NCI-H2029 (cell line): Measurements from ENCODE around the gene IL36RN.
A peak's percentile ranks its signal among the peaks of the same experiment; 100 is the strongest.
"Not testable (repeated sequence)": the region's sequence is repeated elsewhere in the genome, so short reads cannot be mapped to it uniquely, and the experiment has no call there.

Experiments
- DNase-seq: peaks from one replicate; lab custom pipeline; 2025; lab: John Stamatoyannopoulos, UW

Gene IL36RN

DNA sequence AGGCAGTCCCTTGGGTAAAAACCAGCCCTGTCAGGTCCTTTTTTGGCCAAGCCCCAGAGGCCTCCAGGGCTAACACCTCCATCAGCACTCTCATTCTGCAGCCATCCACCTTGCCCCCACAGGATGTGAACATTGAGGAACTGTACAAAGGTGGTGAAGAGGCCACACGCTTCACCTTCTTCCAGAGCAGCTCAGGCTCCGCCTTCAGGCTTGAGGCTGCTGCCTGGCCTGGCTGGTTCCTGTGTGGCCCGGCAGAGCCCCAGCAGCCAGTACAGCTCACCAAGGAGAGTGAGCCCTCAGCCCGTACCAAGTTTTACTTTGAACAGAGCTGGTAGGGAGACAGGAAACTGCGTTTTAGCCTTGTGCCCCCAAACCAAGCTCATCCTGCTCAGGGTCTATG is 16.0 kb downstream of the IL36RN start:
- no peak for DNase-seq

DNA sequence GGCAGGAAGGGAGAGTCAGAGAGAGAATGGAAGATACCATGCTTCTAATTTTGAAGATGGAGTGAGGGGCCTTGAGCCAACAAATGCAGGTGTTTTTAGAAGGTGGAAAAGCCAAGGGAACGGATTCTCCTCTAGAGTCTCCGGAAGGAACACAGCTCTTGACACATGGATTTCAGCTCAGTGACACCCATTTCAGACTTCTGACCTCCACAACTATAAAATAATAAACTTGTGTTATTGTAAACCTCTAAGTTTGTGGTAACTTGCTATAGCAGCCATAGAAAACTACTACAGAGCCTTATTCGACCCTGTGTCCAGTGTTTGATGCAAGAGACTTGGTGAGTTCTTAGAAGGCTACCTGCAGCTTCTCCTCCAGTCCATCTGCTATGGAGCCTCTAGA is 16.6 kb downstream of the IL36RN start:
- no peak for DNase-seq

GRCh38 chr2:113076954-113077669 is 18.1 kb downstream of the IL36RN start:
- DNase-seq: no peak

DNA sequence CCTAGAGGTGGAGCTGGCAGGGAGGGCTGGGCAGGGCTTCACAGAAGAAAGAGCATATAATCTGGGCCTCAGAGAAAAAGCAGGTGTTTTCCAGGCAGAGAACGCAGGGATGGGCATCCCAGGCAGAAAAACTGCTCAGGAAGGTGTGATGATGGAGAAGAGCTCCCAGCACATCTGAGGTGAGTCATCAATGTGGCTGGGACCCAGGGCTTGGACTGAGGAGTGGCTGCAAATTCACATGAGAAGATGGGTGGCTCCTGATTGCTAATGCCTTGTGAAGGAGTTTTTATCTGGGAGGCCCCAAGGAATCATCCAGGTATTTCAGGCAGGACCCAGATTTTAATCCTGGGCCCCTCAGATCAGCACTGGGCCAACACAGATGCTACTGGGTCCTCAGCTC is 18.9 kb downstream of the IL36RN start:
- DNase-seq: no peak

DNA sequence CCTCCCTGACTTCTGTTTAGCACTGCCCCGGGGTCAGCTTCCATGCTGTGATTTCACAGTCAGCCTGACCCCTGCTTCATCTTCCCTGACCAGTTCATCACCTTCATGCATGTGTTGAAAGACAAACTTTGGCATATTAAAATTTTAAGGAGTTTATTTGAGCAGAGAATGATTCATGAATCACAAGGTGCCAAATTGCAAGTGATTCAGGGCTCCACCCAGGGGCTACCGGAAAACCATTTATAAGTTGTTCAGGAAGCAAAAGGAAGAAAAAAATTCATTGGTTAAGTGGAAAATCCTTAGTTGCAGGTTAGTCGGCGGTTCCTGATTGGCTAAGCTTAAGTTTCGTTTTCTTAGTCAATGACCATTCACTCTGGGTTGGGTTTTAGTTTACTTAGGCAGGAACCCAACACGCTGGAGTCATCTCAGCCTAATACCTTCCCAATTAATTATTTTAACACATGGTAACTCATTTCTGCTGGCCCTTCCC is 19.4 kb downstream of the IL36RN start:
- peak; percentile 28 for DNase-seq

GRCh38 chr2:113079131-113079530 is 20.1 kb downstream of the IL36RN start:
- DNase-seq: no peak

GRCh38 chr2:113080134-113080533 is 21.1 kb downstream of the IL36RN start:
- DNase-seq: no peak

DNA sequence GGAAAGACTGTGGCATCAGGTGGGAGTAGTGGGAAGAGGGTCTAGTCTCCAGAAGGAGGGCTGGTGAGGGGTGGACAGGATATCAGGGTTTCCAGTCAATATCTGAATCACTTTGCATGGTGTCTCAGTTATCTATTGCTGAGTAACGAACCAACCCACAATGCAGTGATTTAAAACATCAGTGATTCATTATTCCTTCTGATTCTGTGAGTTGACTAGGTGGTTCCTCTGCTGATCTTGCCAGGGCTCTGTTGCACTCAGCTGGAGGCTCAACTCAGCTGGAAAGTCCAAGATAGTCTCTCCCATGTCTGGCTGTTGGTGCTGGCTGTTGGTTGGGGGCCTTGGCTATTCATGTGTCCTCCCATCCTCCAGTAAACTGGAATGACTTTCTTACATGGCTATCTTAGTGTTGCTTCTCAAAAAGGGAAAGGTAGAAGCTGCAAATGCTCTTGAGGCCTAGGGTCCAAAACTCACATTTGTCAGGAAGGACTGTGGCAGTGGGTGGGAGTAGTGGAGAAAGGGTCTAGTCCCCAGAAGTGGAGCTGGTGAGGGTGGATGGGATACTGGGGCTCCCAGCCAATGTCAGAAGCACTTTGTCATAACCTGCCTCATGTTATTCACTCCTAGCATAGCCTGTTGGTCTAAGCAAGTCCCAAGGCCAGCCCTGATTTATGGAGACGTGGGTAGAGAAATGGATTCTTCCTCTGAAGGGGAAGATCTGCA is 22.7 kb downstream of the IL36RN start:
- DNase-seq: no peak

DNA sequence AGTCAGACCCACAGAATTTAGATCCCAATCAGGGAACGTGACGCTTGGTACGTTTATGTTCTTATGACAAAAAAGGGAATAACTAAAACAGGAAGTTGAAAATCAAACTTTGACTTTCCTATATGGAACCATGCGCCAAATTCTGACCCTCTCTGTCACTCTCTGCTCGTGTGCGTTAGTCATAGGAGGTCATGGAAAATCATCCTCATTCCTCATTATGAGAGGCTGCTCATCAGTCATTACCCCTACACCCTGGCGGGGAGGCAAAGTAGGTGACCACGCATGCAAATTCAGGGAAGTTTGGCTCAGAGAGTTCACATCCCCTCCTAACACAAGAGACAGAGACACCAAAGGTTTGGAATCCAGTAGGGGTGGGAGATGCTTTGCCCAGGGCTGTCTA is 24.3 kb downstream of the IL36RN start:
- no peak for DNase-seq

GRCh38 chr2:113084249-113085000 is 25.4 kb downstream of the IL36RN start:
- no peak for DNase-seq

DNA sequence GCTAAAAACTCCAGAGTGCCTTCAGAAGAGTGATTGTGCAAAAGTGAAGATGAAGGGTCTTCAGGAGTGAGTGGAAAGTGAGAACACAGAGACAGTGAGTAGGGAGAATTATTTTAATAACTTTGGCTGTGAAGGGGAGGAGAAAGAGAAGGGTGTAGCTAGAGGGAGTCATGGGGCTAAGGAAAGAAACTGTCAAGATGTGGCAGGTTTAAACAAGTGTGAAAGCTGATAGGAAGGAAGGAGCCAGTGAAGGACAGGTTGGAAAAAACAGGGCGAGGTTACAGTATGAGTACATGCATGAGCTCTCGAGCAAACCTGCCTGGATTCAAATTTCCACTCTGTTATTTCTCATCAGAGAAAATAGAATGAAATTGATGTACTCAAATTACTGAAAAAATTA is 26.5 kb downstream of the IL36RN start:
- DNase-seq: no peak

DNA sequence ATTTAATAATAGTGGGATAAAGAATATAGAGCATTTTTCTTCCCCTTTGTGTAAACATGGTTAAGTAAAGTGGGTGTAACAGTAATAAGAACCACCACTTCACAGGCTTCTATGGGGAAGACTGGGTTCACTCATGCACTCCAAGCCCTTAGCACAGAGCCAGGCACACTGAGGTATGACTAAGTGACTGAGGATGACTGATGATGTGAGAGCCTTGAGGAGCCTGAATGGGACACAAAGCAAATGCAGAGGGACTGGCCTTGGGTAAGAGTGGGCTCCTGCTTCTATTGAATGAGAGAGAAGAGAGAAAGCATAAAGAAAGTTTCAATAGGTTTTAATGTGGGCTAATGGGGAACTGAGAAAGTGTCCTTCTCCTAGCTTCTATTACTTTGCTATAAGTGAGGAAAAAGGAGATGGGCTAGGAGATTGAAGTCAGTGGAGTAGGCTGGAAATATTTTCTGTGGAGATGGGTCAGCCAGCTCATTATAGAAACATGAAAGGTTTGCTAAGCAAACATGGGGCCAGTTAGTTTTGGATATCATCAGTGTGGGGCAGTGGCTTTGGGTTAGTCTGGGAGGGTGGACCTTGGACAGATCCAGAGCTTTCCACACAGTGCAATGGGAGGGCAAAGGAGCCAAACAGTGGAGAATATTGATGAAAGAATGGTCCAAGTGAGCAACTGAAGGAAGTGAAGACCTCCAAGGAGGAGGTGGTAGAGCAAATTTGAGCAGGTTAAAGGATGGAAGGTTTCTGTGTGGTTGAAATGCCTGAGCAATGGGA is 29.4 kb downstream of the IL36RN start:
- no peak for DNase-seq

DNA sequence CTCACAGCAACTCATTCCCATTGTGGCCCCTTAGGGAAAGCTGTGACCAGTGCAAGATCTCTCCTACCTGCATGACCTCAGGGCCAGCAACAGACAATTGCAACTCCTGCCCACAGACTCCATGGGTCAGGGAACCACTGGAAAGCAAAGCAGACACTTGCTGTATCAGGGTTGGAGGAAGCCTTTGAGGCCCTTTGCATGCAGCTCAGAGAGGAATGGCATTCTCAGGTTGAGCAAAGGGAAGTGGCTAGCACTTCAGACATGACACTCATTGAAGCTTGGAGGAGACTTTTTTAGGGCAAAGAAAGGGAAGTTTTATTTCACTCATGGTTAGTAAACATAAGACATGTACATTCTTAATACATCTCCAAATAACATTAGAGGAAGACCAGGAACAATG is 30.9 kb downstream of the IL36RN start:
- DNase-seq: no peak

GRCh38 chr2:113091231-113091896 is 32.4 kb downstream of the IL36RN start:
- no peak for DNase-seq

- DNase-seq: no peak
Observed at GRCh38 chr2:113092864-113093612, 34.0 kb downstream of the IL36RN start.

- DNase-seq: no peak
Observed at GRCh38 chr2:113093613-113093977, 34.6 kb downstream of the IL36RN start.

GRCh38 chr2:113096306-113096705 is 37.3 kb downstream of the IL36RN start:
- not testable (repeated sequence) for DNase-seq

DNA sequence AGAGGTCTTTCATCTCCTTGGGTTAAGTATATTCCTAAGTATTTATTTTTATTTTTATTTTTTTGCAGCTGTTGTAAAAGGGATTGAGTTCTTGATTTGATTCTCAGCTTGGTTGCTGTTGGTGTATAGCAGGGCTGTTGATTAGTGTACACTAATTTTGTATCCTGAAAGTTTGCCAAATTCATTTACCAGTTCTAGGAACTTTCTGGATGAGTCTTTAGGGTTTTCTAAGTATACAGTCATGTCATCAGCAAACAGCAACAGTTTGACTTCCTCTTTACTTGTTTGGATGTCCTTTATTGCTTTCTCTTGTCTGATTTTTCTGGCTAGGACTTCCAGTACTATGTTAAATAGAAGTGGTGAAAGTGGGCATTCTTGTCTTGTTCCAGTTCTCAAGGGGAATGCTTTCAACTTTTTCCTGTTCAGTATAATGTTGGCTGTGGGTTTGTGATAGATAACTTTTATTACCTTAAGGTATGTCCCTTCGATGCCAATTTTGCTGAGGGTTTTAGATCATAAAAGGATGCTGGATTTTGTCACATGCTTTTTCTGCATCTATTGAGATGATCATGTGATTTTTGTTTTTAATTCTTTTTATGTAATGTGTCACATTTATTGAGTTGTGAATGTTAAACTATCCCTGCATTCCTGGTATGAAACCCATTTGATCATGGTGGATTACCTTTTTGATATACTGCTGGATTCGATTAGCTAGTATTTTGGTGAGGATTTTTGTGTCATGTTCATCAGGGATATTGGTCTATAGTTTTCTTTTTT is 38.0 kb downstream of the IL36RN start:
- not testable (repeated sequence) for DNase-seq

DNA sequence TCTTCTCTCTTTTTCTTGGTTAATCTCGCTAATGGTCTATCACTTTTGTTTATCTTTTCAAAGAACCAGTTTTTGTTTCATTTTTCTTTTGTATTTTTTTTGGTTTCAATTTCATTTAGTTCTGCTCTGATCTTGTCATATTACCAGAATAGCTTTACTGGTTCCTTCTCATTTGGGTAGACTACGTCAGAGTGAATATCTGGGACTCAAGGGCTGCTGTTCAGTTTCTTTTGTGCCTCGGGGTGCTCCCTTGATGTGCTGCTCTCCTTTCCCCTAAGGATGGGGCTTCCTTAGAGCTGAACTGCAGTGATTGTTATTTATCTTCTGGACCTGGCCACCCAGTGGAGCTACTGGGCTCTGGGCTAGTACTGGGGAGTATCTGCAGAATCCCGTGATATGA is 39.0 kb downstream of the IL36RN start:
- DNase-seq: no peak

GRCh38 chr2:113098532-113098931 is 39.5 kb downstream of the IL36RN start:
- no peak for DNase-seq
